Lower lobe of right lung (tissue), 2 donors: ENCODE measurements around the gene HPS4. TPM values are rescaled to one million over a fixed set of nuclear protein-coding genes. Genes with fewer than 3 reads are reported as not detected.
A peak's percentile ranks its signal among the peaks of the same experiment; 100 is the strongest.
"Not testable (repeated sequence)": the region's sequence is repeated elsewhere in the genome, so short reads cannot be mapped to it uniquely, and the experiment has no call there.

Source experiments
- ATAC-seq, 2 donors: fragments of 200-7000 bp; cut with Tn5 transposase; one replicate each; pipeline ENCODE4 v1.9.1; 2020 to 2022; ENCODE audit warnings: mild to moderate bottlenecking in 2 of 2, moderate library complexity in 2 of 2
- DNase-seq: peaks from one replicate; pipeline ENCODE4 v3.0.0-alpha.2; 2020
- H3K27ac ChIP-seq: fragments of 200-600 bp; one replicate; pipeline ENCODE4 v1.8.0; 2022
- H3K27me3 ChIP-seq: fragments of 200-600 bp; one replicate; pipeline ENCODE4 v1.8.0; 2022; ENCODE audit warnings: low read depth
- H3K36me3 ChIP-seq: fragments of 200-600 bp; one replicate; pipeline ENCODE4 v1.8.0; 2022; ENCODE audit warnings: mild to moderate bottlenecking
- H3K4me1 ChIP-seq: fragments of 200-600 bp; one replicate; pipeline ENCODE4 v1.8.0; 2022
- H3K4me3 ChIP-seq: fragments of 200-600 bp; one replicate; pipeline ENCODE4 v1.8.0; 2022; ENCODE audit warnings: mild to moderate bottlenecking
- H3K9me3 ChIP-seq: fragments of 200-600 bp; one replicate; pipeline ENCODE4 v1.8.0; 2022
- intact Hi-C: fragments of 100-400 bp; cut with DNase I; formaldehyde crosslinking; loops from one replicate; pipeline ENCODE4 v1.11.0; 2022
- long read RNA-seq: library from polyadenylated mRNA; unstranded; transcript quantifications from one replicate; pipeline ENCODE4 v2.0.0, GENCODE V29; 2021
- total RNA-seq: library from RNA; stranded (reverse); fragmentation: NEBNext Ultra II Directional; extraction: Animal tissue kit (Norgen Biotek cat#: 25700); gene quantifications from one replicate; pipeline ENCODE4 v1.2.1, GENCODE V29; 2021
- TF ChIP-seq, protein P1 (sequence below): fragments of 200-600 bp; IDR thresholded peaks from one replicate; pipeline ENCODE4 v1.8.0; 2022; ENCODE audit warnings: antibody characterized with exemption, mild to moderate bottlenecking
- donor health status: DM: no; HTN: yes; CAD: no; lungs with severe emphysema.

Gene HPS4
- total RNA-seq: 39.8 TPM
- long read RNA-seq, full-length matches to known transcripts: 6 of 52 reads
- long read RNA-seq, partial matches to known transcripts: 25 of 52 reads
- long read RNA-seq, other reads (novel, unspliced or antisense): 21 of 52 reads

GRCh38 chr22:26483439-26484359, at the start of gene HPS4, which contains the start of gene SRRD:
Gene HPS4, minus strand, starts transcription at chr22:26483783. Its CDS starts 2,021 bp downstream, at chr22:26481762.
Gene SRRD, plus strand, starts transcription at chr22:26483877. Its CDS starts 14 bp downstream, at chr22:26483891.
- H3K9me3 ChIP-seq: no peaks in the 10 kb centered on the region
- H3K4me3 ChIP-seq: peak within 1 kb of the TSS; percentile 100
- DNase-seq (peak; percentile 94), ATAC-seq (peak; percentile 97)
- H3K27ac ChIP-seq: peak within 1 kb of the TSS; percentile 99
- peaks cover 67% of the 10 kb centered on the region for H3K4me1 ChIP-seq
- H3K27me3 ChIP-seq: no peaks in the 10 kb centered on the region
- intact Hi-C loops: no loop called here
- TF ChIP-seq, protein P1, sequence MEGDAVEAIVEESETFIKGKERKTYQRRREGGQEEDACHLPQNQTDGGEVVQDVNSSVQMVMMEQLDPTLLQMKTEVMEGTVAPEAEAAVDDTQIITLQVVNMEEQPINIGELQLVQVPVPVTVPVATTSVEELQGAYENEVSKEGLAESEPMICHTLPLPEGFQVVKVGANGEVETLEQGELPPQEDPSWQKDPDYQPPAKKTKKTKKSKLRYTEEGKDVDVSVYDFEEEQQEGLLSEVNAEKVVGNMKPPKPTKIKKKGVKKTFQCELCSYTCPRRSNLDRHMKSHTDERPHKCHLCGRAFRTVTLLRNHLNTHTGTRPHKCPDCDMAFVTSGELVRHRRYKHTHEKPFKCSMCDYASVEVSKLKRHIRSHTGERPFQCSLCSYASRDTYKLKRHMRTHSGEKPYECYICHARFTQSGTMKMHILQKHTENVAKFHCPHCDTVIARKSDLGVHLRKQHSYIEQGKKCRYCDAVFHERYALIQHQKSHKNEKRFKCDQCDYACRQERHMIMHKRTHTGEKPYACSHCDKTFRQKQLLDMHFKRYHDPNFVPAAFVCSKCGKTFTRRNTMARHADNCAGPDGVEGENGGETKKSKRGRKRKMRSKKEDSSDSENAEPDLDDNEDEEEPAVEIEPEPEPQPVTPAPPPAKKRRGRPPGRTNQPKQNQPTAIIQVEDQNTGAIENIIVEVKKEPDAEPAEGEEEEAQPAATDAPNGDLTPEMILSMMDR: no peak
- H3K36me3 ChIP-seq: peaks cover 24% of the 10 kb centered on the region

DNA sequence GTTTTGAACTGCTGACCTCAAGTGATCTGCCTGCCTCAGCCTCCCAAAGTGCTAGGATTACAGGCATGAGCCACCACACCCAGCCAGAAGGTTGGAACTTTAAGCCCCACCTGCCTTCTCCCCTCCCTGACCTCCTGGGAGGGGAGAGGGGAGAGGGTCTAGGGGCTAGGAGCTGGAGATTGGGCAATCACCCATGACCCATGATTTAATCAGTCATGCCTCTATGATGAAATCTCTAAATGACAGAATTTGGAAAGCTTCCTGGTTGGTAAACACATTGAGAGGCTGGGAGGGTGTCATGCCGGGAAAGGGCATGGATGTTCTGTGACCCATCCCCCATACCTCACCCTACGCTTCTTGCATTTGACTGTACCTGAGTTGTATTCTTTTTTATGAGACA, 45.8 kb upstream of the HPS4 start:
- intact Hi-C loops: no loop called here
- no peak overlapping the region for H3K4me3 ChIP-seq
- DNase-seq: no peak
- H3K27ac ChIP-seq: no peak overlapping the region
- no peaks in the 10 kb centered on the region for H3K9me3 ChIP-seq
- H3K4me1 ChIP-seq: peaks cover 15% of the 10 kb centered on the region
- TF ChIP-seq, protein P1: no peak
- H3K36me3 ChIP-seq: peaks cover 89% of the 10 kb centered on the region
- peak; percentile 85 for ATAC-seq
- no peaks in the 10 kb centered on the region for H3K27me3 ChIP-seq

DNA sequence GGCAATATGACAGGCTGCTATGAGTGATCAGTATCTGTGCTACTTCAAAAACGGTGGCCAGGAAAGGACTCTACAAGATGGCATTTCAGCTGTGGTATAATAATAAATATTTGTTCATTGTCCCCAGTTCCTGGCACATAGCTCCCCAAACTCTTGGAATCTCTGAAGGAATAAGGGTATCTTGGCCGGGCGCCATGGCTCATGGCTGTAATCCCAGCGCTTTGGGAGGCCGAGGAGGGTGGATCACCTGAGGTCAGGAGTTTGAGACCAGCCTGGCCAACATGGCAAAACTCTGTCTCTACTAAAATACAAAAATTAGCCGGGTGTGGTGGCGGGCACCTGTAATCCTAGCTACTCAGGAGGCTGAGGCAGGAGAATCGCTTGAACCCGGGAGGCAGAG, 44.9 kb upstream of the HPS4 start:
- H3K27ac ChIP-seq, intact Hi-C loops, ATAC-seq, H3K27me3 ChIP-seq, H3K9me3 ChIP-seq, H3K4me3 ChIP-seq, DNase-seq: not testable (repeated sequence)
- Histone ChIP-seq H3K36me3 (peaks cover 88% of the 10 kb centered on the region), H3K4me1 (peaks cover 13% of the 10 kb centered on the region)

GRCh38 chr22:26527574-26528465, 44.2 kb upstream of the HPS4 start:
- Histone ChIP-seq H3K9me3 (no peaks in the 10 kb centered on the region), H3K4me1 (peaks cover 13% of the 10 kb centered on the region), H3K4me3 (no peak overlapping the region), H3K27me3 (no peaks in the 10 kb centered on the region), H3K27ac (no peak overlapping the region), H3K36me3 (peaks cover 85% of the 10 kb centered on the region)
- TF ChIP-seq, protein P1: no peak
- DNase-seq (no peak), ATAC-seq (no peak)
- intact Hi-C loops: no loop called here

GRCh38 chr22:26527167-26527566, 43.6 kb upstream of the HPS4 start:
- intact Hi-C loops: no loop called here
- H3K4me1 ChIP-seq: peaks cover 13% of the 10 kb centered on the region
- H3K4me3 ChIP-seq: no peak overlapping the region
- peaks cover 81% of the 10 kb centered on the region for H3K36me3 ChIP-seq
- H3K9me3 ChIP-seq: no peaks in the 10 kb centered on the region
- ATAC-seq (no peak), DNase-seq (no peak)
- TF ChIP-seq, protein P1: no peak
- H3K27ac ChIP-seq: no peak overlapping the region
- no peaks in the 10 kb centered on the region for H3K27me3 ChIP-seq
